Stimulated activated CD8-positive, alpha-beta memory T cell treated with anti-CD3 and anti-CD28 coated beads, Interleukin-12 subunit alpha, Interleukin-12 subunit beta, amount 100 ng/mL, for 24 hours (primary cell): Measurements from ENCODE around the gene HDGFL2.

Source experiments
- DNase-seq: peaks from one replicate; pipeline ENCODE4 v3.0.0-alpha.2; 2020; ENCODE audit errors: extremely low read depth

The HDGFL2 gene

DNA sequence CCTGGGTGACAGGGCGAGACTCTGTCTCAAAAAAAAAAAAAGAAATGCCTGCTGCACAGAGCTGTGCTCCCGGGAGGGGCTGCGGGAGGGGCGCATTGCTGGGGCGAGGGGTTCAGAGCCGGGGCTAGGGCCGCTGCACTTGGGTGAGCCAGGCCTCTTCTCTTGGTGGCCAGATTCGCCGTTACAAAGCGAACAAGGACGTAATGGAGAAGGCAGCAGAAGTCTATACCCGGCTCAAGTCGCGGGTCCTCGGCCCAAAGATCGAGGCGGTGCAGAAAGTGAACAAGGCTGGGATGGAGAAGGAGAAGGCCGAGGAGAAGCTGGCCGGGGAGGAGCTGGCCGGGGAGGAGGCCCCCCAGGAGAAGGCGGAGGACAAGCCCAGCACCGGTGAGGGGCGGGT, 27.2 kb downstream of the HDGFL2 start:
- DNase-seq, result no peak

DNA sequence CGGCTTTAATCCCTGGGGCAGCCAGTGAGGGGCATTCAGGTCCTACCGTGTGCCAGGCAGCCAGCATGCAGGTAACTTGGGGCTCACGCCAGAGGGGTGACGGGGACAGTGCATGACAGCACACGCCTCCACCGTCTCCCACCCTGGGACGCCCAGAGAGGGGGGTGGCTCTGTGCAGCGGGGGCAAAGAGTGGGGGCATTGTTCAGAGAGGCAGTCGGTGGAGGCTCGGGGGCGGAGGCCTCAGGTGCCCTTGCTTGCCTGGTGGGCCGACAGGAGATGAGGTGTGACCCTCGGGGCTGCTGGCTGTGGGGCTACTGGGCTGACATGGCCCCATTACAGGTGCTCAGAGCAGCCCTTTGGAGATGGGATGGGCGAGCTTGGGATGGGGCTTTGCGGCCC, 27.8 kb downstream of the HDGFL2 start:
- DNase-seq, result no peak

DNA sequence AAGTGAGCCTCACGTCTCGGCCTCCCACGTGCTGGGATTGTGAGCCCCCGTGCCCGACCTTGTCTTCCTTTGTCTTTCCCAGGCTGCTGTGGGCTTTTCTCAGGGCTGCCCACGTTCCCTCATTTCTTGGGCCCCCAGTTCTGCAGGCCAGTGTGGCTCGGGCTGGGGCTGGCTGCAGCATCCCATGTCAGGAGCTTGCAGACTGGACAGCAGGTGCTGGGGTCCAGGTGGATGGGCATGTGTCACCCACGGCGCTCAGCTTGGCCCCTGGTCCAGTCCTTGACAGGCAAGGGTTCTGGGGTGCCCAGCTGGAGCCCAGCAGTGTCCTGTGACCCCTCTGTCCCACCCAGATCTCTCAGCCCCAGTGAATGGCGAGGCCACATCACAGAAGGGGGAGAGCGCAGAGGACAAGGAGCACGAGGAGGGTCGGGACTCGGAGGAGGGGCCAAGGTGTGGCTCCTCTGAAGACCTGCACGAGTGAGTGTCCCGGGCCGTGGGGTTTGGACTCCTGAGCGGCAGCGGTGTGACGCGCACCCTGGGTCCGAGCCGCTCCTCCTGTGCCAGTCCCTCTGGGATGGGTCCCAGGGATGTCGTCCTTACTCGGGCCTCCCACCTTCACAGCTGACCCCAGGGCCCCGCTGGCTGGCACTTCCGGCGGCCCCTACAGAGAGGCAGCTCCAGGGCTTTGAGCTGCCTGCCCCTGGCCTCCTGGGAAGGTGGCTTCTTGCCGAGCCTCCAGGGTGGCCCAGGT, 28.9 kb downstream of the HDGFL2 start:
- no peak for DNase-seq

DNA sequence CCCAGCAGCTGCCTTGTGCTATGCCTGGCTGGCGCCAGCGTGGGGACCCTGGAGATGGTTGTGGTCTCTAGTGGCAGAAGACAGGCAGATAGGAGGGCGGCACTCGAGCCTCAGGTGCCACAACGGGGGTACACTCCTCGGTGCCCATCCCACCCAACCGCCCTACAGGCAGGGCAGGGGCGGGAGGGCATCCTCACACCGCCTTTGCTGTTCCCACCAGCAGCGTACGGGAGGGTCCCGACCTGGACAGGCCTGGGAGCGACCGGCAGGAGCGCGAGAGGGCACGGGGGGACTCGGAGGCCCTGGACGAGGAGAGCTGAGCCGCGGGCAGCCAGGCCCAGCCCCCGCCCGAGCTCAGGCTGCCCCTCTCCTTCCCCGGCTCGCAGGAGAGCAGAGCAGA, 29.6 kb downstream of the HDGFL2 start:
- no peak for DNase-seq

DNA sequence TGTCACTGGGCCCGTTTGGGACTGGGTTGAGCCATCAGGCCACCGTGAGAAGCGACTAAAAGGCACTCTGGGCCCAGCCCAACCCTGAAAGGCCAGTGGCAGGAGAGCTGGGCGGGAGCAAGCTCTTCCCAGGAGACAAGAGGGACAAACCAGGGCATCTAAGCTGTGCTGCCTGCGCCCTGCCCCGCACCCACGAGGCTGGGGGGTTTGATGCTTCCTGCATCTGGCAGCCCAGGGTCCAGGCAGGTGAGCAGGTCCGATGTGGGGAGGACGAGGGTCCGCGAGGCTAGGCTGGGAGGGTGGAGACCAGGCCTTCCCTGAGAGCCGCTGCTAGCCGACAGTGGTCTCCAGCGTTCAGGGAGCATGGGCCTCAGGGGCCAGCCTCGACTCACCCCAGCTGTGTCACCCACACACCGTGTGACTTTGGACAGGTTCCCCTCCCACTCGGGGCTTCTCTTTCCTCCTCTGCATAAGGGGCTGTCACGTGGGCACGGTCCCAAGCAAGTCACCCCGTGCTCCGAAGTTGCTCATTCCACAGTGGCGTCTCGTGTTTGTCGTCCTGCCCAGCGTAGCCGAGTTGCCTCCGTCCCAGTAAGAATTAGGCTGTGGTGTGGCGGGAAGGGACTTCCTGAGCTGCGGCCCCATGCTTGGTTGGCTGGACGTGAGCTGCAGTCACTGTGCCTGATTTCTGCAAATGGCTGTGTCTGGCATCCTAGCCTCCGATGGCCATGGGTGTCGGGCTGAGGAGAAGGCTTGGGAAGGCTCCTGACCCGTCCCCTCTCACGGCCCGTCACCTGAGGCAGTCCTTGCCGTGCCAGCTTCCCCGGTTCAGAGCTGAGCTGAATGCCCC, 30.4 kb downstream of the HDGFL2 start:
- no peak for DNase-seq

DNA sequence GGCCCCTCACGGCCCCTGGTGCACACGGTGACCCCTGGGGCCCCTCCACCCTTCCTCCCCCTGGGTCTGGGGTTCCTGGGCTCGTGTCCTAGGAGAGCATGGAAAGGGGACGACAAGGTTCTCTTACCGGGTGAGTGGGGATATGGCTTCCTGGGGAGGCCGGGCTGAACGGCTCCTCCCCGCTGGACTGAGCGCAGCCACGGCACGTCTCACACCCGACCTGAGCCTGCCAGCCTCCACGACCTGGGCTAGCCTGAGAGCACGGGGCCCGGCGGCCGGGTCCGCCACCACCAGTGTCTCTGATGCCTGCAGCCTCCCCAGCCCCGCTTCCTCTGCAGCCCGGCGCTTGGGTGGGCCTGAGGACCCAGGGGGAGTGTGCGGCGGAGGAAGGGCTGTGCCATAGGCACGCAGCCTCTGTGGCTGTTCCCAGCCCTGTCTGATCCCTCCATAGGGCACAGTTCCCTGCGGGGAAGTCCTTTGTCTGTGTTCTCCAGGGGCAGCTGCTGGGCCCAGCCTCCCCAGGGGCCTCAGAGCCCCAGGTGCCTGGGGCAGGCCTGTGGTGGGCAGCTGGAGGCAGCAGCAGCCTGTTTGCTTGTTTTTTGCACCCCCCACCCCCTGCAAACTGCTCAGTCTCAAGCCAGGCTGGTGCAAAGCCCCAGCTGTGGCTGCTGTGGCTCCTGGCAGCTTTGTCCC, 31.2 kb downstream of the HDGFL2 start:
- no peak for DNase-seq

DNA sequence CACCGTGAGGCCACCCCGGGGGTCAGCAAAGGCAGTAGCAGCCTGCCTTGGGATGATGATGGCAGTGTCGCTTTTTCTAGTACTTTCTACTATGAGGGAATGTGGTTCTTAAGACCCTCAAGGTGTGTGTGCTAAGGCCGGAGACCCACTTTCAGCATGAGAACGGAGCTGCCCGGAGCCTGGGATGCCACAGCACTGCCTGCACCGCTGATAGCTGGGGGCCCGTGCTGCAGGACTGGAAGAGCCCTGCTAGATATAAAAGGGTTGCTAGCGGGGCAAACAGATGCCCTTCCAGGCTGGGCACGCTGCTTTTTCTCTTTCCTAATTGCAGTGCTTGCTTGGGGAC, 31.7 kb downstream of the HDGFL2 start:
- no peak for DNase-seq

DNA sequence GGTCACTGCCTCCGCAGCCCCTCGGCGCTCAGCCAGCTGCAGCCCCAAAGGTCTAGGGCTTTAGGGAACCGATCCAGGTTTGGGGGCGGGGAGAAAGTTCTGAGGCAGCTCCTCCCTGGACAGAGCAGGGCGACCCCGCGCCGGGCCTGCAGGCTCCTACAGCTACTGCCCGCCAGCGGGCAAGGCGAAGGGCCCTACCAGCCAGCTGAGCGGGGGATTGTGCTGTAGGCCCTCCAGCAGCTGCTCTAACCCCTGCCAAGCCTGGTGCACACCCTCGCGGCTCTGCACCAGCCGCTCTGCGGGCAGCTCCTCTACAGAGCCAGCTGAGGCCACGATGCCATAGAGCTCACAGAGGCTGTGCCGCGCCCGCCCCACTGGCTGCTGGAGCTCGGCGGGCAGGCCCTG, 32.2 kb downstream of the HDGFL2 start:
- DNase-seq, result no peak

DNA sequence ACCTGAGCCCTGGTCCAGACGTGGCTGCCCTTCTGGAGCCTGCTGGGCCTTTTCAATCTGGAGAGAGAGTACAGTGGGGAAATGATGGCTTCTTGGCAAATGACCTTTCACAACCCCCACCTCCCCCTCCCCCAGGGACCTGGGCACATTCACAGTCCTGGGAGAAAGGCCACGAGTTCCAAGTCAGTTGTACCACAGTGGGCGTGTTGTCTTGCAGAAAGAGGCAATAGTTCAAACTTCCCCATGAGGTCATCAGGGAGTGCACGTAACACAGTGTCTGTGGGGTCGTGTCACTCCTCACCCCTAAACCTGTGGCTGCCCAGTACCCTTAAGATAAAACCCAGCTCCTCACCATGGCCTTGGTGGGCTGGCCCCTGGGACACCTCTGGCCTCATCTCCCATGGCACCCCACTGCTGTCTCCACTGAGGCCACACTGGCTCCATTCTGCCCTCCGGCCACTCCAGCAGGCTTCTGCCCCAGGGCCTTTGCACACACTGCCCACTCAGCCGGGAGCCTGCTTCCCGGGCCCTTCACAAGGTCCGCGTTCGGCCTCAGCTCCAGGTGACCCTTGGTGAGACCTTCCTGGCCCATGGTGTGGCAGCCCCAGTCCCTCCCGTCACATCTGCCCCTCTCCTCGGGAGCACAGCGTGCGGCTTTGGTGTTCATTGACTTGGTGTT, 32.9 kb downstream of the HDGFL2 start:
- no peak for DNase-seq

DNA sequence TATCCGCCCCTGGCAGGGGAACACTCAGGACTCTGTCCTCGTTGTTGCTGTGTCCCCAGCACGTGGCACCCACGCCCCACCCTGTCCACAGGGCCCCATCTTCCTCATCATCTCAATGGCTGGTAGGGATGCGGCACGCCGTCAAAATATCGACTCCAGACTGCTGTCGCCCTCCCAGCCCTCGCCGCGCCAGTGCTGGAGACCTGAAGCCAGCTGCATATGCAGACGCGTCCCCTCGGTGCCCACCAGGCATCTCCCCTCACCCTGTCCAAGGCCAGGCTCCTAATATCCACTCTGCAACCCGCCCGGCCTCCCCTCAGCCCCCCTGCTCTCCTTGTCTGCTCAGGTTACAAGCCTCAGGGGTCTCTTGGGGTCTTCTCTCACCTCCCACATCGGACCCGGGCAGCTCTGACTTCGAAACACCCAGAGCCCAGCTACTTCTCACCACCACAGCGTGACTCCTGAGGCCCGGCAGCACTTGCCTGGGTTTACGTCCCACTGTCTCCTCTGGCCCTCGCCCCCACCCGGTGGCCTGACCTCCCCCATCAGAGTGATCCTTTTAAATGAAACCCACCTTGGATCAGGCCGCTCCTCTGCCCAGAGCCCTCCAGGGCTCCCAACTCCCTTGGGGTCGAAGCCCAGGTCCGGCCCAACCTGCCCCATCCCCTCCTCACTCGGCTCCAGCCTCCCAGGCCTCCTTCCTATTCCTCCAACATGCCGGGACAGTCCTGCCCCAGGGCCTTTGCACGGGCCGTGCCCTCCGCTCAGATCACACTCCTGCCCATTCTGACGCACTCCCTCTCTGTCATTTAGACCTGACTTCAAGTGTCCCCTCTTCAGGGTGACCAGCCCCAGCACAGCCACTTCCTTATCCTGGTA, 33.7 kb downstream of the HDGFL2 start:
- no peak for DNase-seq

DNA sequence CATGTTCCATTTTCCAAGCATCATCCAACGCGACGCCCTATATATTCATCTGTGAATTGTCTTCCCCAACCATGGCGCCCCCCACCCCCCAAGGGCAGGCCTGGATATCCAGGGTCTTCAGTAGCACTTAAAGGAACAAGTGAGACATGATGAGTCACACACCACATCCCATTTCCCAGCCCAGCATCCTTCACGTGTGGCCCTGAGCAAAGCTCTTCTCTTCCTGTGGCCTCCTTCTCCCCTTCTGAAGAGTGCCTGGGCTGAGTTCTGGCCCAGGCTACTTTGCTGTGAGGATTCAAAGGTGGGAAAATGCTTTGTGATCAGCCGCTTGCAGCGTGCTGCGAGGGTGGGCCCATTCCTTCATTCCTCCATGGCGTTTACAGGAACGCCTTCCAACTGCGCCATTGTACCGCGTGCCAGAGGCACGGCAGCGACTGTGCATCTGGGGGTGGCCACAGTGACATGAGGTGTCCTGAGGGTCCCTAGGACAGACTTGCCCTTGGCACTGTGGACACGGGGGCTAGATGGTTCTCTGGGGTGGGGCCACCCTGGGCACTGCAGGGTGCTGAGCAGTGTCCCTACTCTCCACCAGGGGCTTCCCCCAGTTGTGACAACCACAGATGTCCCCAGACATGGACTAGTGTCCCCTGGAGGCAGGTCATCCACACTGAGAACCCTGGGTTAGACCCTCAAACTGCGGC, 34.5 kb downstream of the HDGFL2 start:
- DNase-seq, result no peak

DNA sequence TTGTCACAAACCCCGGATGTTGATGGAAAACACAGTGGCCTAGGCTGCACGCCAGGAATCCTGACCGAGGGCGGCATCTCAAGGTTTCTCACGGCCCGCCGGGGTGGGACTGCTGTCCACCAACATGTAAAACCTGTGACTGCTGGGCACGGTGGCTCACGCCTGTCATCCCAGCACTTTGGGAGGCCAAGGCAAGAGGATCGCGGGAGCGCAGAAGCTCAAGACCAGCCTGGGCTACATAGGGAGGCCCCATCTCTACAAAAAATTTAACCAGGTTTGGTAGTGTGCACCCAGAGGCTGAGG, 35.0 kb downstream of the HDGFL2 start:
- no peak for DNase-seq

DNA sequence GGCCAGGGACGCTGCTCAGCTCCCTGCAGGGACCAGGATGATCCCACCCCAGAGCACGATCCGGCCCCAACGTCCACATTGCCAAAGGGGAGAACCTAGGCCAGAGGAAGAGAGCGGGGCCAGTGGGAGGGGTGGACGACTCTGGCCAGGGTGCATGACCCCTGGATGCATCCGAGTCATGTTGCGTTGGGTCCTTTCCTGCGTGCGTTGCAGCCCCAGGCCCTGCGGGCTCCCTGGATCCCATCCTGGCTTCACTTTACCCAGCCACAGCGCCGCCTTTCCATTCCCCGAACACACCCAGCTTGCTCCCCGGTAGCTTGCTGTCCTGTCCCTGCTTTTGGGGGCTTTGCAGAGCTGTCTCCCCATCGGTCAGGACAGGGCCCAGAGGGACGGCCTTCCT, 35.7 kb downstream of the HDGFL2 start:
- DNase-seq, result no peak

DNA sequence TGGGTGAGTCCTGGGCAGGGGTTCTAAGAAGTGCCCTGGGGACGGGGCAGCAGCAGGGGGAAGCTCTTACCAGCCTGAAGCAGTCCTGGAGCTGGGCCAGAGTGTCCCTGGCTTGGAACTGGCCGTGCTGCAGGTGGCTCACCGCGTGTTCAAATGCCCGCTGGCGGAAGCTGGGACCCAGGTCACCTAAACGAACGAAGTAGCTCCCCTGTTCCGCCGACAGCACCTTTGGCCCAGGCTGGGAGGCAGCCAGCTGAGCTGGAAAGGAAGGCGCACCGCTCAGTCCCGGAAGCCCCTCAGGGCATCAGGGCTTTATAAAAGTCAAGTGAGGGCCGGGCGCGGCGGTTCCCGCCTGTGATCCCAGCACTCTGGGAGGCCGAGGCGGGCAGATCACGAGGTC, 36.6 kb downstream of the HDGFL2 start:
- DNase-seq, result no peak

DNA sequence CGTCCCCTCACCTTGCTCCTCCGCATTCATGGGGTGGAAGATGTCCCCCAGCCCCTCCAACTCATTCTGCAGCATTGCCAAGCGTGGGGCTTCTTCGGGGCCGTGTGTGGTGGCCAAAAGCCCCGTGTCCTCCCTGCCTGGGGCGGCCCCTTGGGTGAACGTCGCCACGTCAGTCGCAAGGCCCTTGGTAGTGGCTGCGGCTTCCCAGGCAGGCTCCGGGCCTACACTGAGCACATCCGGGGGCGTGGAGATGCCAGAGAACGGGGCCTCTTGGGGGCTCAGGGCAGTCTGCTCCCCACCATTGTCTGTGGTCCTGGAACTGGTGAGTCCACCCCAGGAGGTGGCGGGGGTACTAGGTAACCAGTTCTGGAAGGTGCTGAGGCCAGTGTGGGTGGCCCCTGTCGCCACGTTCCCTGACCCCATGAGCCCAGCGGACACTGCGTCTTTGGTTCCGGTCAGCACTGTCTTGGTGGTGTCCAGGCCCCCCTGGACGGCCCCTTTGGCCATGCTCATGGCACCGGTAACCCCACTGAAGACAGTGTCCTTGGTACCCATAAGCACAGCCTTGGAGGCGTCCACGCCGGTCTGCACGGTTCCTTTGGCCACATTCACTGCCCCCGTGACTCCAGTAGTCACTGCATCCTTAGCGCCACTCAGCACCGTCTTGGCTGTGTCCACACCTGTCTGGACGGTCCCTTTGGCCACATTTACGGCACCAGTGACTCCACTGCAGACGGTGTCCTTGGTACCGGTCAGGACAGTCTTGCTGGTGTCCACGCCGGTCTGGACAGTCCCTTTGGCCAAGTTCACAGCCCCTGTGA, 38.5 kb downstream of the HDGFL2 start:
- no peak for DNase-seq

DNA sequence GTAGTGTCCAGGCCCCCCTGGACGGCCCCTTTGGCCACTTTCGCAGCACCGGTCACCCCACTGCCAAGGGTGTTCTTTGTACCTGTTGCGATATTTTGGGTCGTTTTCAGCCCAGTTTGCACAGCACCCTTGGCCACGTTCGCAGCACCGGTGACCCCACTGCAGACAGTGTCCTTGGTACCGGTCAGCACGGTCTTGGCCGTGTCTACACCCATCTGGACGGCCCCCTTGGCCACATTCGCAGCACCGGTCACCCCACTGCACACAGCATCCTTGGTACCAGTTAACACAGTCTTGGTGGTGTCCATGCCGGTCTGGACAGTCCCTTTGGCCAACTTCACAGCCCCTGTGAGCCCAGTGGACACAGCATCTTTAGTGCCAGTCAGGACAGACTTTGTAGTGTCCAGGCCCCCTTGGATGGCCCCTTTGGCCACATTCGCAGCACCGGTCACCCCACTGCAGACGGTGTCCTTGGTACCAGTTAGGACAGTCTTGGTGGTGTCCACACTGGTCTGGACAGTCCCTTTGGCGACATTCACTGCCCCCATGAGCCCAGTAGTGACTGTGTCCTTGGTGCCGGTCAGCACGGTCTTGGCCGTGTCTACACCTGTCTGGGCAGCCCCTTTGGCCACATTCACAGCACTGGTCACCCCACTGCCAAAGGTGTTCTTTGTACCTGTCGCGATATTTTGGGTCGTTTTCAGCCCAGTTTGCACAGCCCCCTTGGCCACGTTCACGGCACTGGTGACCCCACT, 39.4 kb downstream of the HDGFL2 start:
- no peak for DNase-seq

DNA sequence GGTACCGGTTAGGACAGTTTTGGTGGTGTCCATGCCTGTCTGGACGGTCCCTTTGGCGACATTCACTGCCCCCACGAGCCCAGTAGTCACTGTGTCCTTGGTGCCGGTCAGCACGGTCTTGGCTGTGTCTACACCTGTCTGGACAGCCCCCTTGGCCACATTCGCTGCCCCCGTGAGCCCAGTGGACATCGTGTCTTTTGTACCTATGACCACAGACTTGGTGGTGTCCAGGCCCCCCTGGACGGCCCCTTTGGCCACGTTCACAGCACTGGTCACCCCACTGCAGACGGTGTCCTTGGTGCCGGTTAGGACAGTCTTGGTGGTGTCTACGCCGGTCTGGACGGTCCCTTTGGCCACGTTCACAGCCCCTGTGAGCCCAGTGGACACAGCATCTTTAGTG, 40.0 kb downstream of the HDGFL2 start:
- DNase-seq, result no peak

DNA sequence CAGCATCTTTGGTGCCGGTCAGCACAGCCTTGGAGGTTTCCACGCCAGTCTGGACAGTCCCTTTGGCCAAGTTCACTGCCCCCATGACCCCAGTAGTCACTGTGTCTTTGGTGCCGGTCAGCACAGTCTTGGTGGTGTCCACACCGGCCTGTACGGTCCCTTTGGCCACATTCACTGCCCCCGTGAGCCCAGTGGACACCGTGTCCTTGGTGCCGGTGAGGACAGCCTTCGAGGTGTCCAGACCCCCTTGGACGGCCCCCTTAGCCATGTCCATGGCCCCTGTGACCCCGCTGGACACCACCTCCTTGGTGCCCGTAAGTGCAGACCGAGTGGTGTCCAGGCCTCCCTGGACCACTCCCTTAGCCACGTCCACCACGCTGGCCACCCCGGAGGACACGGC, 41.2 kb downstream of the HDGFL2 start:
- no peak for DNase-seq

DNA sequence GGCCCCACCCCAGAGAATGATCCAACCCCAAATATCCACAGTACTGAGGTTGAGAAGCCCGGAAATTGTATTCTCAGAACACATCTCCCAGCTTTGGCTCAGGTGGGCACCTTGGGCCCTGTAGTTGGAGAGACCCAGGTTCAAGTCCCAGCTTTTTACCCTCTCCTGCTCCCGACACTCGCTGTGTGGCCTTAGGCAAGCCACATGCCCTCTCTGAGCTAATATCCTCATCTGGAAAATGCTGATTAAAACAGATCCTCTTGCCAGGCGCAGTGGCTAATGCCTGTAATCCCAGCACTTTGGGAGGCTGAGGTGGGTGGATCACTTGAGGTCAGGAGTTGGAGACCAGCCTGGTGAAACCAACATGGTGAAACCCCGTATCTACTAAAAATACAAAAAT, 43.6 kb downstream of the HDGFL2 start:
- no peak for DNase-seq
